Thyroid gland (tissue), 4 donors: ENCODE results near the gene PRKD2. TPM values are rescaled to one million over a fixed set of nuclear protein-coding genes. Genes with fewer than 3 reads are reported as not detected.
A peak's percentile ranks its signal among the peaks of the same experiment; 100 is the strongest.

Experiments used
- DNase-seq, 2 donors: peaks; one replicate each; pipeline ENCODE4 v3.0.0-alpha.2; 2019
- H3K27ac ChIP-seq, 3 donors: fragments of 200-600 bp; sonication (generic); 1 replicate in 2 of 3; 2 replicates in 1 of 3; pipeline ENCODE4 v1.5.1; 2016 to 2019; ENCODE audit warnings: mild to moderate bottlenecking in 1 of 3, moderate library complexity in 1 of 3
- H3K27me3 ChIP-seq: fragments of 200-600 bp; sonication (generic); one replicate; pipeline ENCODE4 v1.5.1; 2019
- H3K36me3 ChIP-seq, 2 donors: fragments of 200-600 bp; sonication (generic); one replicate each; pipeline ENCODE4 v1.5.1; 2016 to 2019
- H3K4me1 ChIP-seq, 2 donors: fragments of 200-600 bp; sonication (generic); one replicate each; pipeline ENCODE4 v1.5.1; 2017 to 2019
- H3K4me3 ChIP-seq, 3 donors: fragments of 200-600 bp; sonication (generic); replicated peaks in 1 of 3; 1 replicate in 2 of 3; 2 replicates in 1 of 3; pipeline ENCODE4 v1.5.1; 2016; ENCODE audit warnings: mild to moderate bottlenecking in 1 of 3
- H3K9me3 ChIP-seq: fragments of 200-600 bp; sonication (generic); one replicate; pipeline ENCODE4 v1.5.1; 2017
- CTCF ChIP-seq, 6 experiments: fragments of 200-600 bp in 3 of 6; fragments of 450-650 bp in 3 of 6; sonication (generic) in 3 of 6; IDR thresholded peaks; one replicate each; pipeline ENCODE4 v1.5.1; 2016 to 2019; ENCODE audit warnings: antibody characterized with exemption in 6 of 6, mild to moderate bottlenecking in 2 of 6, inconsistent platforms in 1 of 6, moderate library complexity in 1 of 6
- POLR2A ChIP-seq, 2 donors: fragments of 450-650 bp; IDR thresholded peaks; one replicate each; pipeline ENCODE4 v1.6.1; 2017; ENCODE audit warnings: antibody characterized with exemption in 2 of 2, mild to moderate bottlenecking in 2 of 2, moderate library complexity in 1 of 2
- WGBS, 2 donors: methylation state at CpG; one replicate each; pipeline ENCODE4 v1.1.5; 2017; 5-methylcytosine and 5-hydroxymethylcytosine counted together
- intact Hi-C: fragments of 100-400 bp; cut with DNase I; formaldehyde crosslinking; loops from one replicate; pipeline ENCODE4 v1.15.1; 2023
- total RNA-seq, 4 donors: library from RNA; depleted of rRNA; stranded (reverse); fragments of >200 nt; gene quantifications; one replicate each; pipeline ENCODE4 v1.2.3, GENCODE V29; 2016

Gene PRKD2
- total RNA-seq, 4 donors from 2014 or later, result 23.7 to 40.7 (median 32.7) TPM

GRCh38 chr19:46733690-46734292 lies 16.9 kb upstream of the PRKD2 start:
- Histone ChIP-seq H3K4me1 (peaks cover 0 to 6% of the 10 kb centered on the region in 2 donors), H3K27ac (no peak overlapping the region), H3K27me3 (no peaks in the 10 kb centered on the region), H3K4me3 (no peak overlapping the region), H3K9me3 (no peaks in the 10 kb centered on the region), H3K36me3 (peaks cover 54 to 57% of the 10 kb centered on the region in 2 donors)
- intact Hi-C loops, result loop anchor here (10.0 kb wide), 1 partner anchor 119 kb away; no protein-coding TSS in a partner anchor
- DNase-seq, result no peak
- TF ChIP-seq POLR2A (IDR thresholded peaks at IDR 0.05) (no peak), CTCF (IDR thresholded peaks at IDR 0.05) (no peak)
- WGBS, 2 donors, result 88% methylated on average over 11 of the region's 11 CpGs

- TF ChIP-seq POLR2A (IDR thresholded peaks at IDR 0.05), result no peak
- TF ChIP-seq CTCF (IDR thresholded peaks at IDR 0.05), result no peak
- Histone ChIP-seq H3K9me3 (no peaks in the 10 kb centered on the region), H3K27me3 (no peaks in the 10 kb centered on the region), H3K36me3 (peaks cover 57 to 60% of the 10 kb centered on the region in 2 donors), H3K4me3 (no peak overlapping the region), H3K4me1 (peaks cover 0 to 6% of the 10 kb centered on the region in 2 donors), H3K27ac (no peak overlapping the region)
- intact Hi-C loops, result loop anchor here (10.0 kb wide), 1 partner anchor 118 kb away; no protein-coding TSS in a partner anchor
- no peak for DNase-seq
- 78 to 83% methylated on average over 22 to 23 of the region's 23 CpGs for WGBS, 2 donors
These were observed 16.2 kb upstream of the PRKD2 start for GRCh38 chr19:46732966-46733689.

- WGBS, 2 donors, result 63 to 88% methylated on average over 24 to 28 of the region's 28 CpGs
- Histone ChIP-seq H3K4me1 (peaks cover 0 to 6% of the 10 kb centered on the region in 2 donors), H3K9me3 (no peaks in the 10 kb centered on the region), H3K36me3 (peaks cover 58 to 62% of the 10 kb centered on the region in 2 donors), H3K4me3 (no peak overlapping the region), H3K27me3 (no peaks in the 10 kb centered on the region), H3K27ac (no peak overlapping the region)
- TF ChIP-seq CTCF (IDR thresholded peaks at IDR 0.05) (no peak), POLR2A (IDR thresholded peaks at IDR 0.05) (no peak)
- peak; percentile 24 to 83 for DNase-seq
- intact Hi-C loops, result loop anchor here (10.0 kb wide), 1 partner anchor 118 kb away; no protein-coding TSS in a partner anchor
These were observed 15.4 kb upstream of the PRKD2 start for GRCh38 chr19:46732172-46732938.

- intact Hi-C loops, result loop anchor here (10.0 kb wide), 1 partner anchor 117 kb away; no protein-coding TSS in a partner anchor
- Histone ChIP-seq H3K27ac (no peak overlapping the region), H3K27me3 (no peaks in the 10 kb centered on the region), H3K4me1 (peaks cover 0 to under 1% of the 10 kb centered on the region in 2 donors), H3K36me3 (peaks cover 60 to 66% of the 10 kb centered on the region in 2 donors), H3K4me3 (no peak overlapping the region), H3K9me3 (no peaks in the 10 kb centered on the region)
- TF ChIP-seq CTCF (IDR thresholded peaks at IDR 0.05), result no peak
- no peak for TF ChIP-seq POLR2A (IDR thresholded peaks at IDR 0.05)
- 85 to 88% methylated on average over 14 of the region's 14 CpGs for WGBS, 2 donors
- no peak for DNase-seq
These were observed 14.7 kb upstream of the PRKD2 start for GRCh38 chr19:46731584-46731983.
